Measurements from ENCODE around the gene FAM181B.

The FAM181B gene

GRCh38 chr11:82775736-82776346 is 42.2 kb upstream of the FAM181B start:
- H2AFZ ChIP-seq (ENCODE audit: low read length) = no peak overlapping the region
- no peak overlapping the region for H3K27ac ChIP-seq (replicated peaks; ENCODE audit: low read length)
- H2BK15ac ChIP-seq (ENCODE audit: low read length) = no peak overlapping the region
- no peak overlapping the region for H3K4me3 ChIP-seq (ENCODE audit: low read length in 2 of 2)
- no CpG with 5 or more reads among the region's 3 CpGs for WGBS, 2 donors (ENCODE audit: extremely low coverage in 2 of 2, insufficient read length in 2 of 2, insufficient replicate concordance in 1 of 2)
- H4K8ac ChIP-seq (ENCODE audit: low read depth, low read length) = no peak overlapping the region
- no peak overlapping the region for H4K91ac ChIP-seq (ENCODE audit: low read depth, low read length, poor library complexity)
- H3K23ac ChIP-seq (ENCODE audit: low read depth, low read length, poor library complexity) = no peak overlapping the region
- no peak for DNase-seq (ENCODE audit: low spot score)
- no peak overlapping the region for H3K4ac ChIP-seq (ENCODE audit: low read length)
- no peaks in the 10 kb centered on the region for H3K27me3 ChIP-seq (ENCODE audit: control insufficient read depth in 3 of 3, insufficient read depth in 3 of 3, low read depth in 1 of 3, low read length in 3 of 3)
- no peak overlapping the region for H3K4me2 ChIP-seq (ENCODE audit: insufficient read depth, low read length, poor library complexity, severe bottlenecking)
- no peak overlapping the region for H3K14ac ChIP-seq (ENCODE audit: low read length)
- no peak overlapping the region for H2BK120ac ChIP-seq (ENCODE audit: low read depth, low read length)
- H3K9me3 ChIP-seq (replicated peaks in 1 of 2; ENCODE audit: control insufficient read depth in 2 of 2, insufficient read depth in 1 of 2, low read depth in 1 of 2, low read length in 2 of 2) = no peaks in the 10 kb centered on the region
- H3K36me3 ChIP-seq (replicated peaks in 1 of 2; ENCODE audit: control insufficient read depth in 2 of 2, insufficient read depth in 2 of 2, low read length in 2 of 2) = no peaks in the 10 kb centered on the region
- no peak overlapping the region for H2BK12ac ChIP-seq (ENCODE audit: low read length)
- H2AK5ac ChIP-seq (ENCODE audit: low read depth, low read length) = no peak overlapping the region
- no peak overlapping the region for H3K18ac ChIP-seq (ENCODE audit: low read length)
- H3K9ac ChIP-seq (ENCODE audit: low read depth, low read length, poor library complexity) = no peak overlapping the region
- no peaks in the 10 kb centered on the region for H3K79me1 ChIP-seq (ENCODE audit: low read depth, low read length)
- no peak overlapping the region for H2BK5ac ChIP-seq (ENCODE audit: low read length)
- H3K4me1 ChIP-seq (ENCODE audit: control insufficient read depth in 2 of 2, insufficient read depth in 1 of 2, low read depth in 1 of 2, low read length in 2 of 2) = no peaks in the 10 kb centered on the region

GRCh38 chr11:82775218-82775617 is 41.6 kb upstream of the FAM181B start:
- H4K8ac ChIP-seq (ENCODE audit: low read depth, low read length) = no peak overlapping the region
- H3K4me3 ChIP-seq (ENCODE audit: low read length in 2 of 2) = no peak overlapping the region
- no peak overlapping the region for H2BK120ac ChIP-seq (ENCODE audit: low read depth, low read length)
- H3K4me2 ChIP-seq (ENCODE audit: insufficient read depth, low read length, poor library complexity, severe bottlenecking) = no peak overlapping the region
- no peaks in the 10 kb centered on the region for H3K36me3 ChIP-seq (replicated peaks in 1 of 2; ENCODE audit: control insufficient read depth in 2 of 2, insufficient read depth in 2 of 2, low read length in 2 of 2)
- H2BK12ac ChIP-seq (ENCODE audit: low read length) = no peak overlapping the region
- H2BK5ac ChIP-seq (ENCODE audit: low read length) = no peak overlapping the region
- no peak overlapping the region for H3K4ac ChIP-seq (ENCODE audit: low read length)
- no peak overlapping the region for H4K91ac ChIP-seq (ENCODE audit: low read depth, low read length, poor library complexity)
- H3K79me1 ChIP-seq (ENCODE audit: low read depth, low read length) = no peaks in the 10 kb centered on the region
- H3K23ac ChIP-seq (ENCODE audit: low read depth, low read length, poor library complexity) = no peak overlapping the region
- no peak overlapping the region for H2BK15ac ChIP-seq (ENCODE audit: low read length)
- H2AFZ ChIP-seq (ENCODE audit: low read length) = no peak overlapping the region
- no peaks in the 10 kb centered on the region for H3K4me1 ChIP-seq (ENCODE audit: control insufficient read depth in 2 of 2, insufficient read depth in 1 of 2, low read depth in 1 of 2, low read length in 2 of 2)
- no peak overlapping the region for H3K18ac ChIP-seq (ENCODE audit: low read length)
- H2AK5ac ChIP-seq (ENCODE audit: low read depth, low read length) = no peak overlapping the region
- WGBS, 2 donors (ENCODE audit: extremely low coverage in 2 of 2, insufficient read length in 2 of 2, insufficient replicate concordance in 1 of 2) = no CpG with 5 or more reads among the region's 1 CpG
- no peak overlapping the region for H3K27ac ChIP-seq (replicated peaks; ENCODE audit: low read length)
- no peak overlapping the region for H3K9ac ChIP-seq (ENCODE audit: low read depth, low read length, poor library complexity)
- no peaks in the 10 kb centered on the region for H3K9me3 ChIP-seq (replicated peaks in 1 of 2; ENCODE audit: control insufficient read depth in 2 of 2, insufficient read depth in 1 of 2, low read depth in 1 of 2, low read length in 2 of 2)
- no peak overlapping the region for H3K14ac ChIP-seq (ENCODE audit: low read length)
- DNase-seq (ENCODE audit: low spot score) = no peak
- no peaks in the 10 kb centered on the region for H3K27me3 ChIP-seq (ENCODE audit: control insufficient read depth in 3 of 3, insufficient read depth in 3 of 3, low read depth in 1 of 3, low read length in 3 of 3)

DNA sequence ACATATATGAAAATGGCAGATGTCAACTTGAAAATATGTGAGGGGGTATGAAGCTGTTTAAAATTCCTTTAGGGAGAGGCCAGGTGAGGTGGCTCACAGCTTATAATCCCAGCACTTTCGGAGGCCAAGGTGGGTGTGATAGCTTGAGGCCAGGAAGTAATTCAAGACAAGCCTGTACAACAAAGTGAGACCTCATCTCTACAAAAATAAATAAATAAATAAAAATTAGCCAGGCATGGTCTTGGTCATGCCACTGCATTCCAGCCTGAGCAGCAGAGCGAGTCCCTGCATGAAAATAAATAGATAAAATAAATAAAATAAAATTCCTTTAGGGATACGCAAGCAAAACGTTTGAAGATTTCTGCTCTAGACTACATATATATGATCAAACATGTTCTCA is 38.1 kb upstream of the FAM181B start:
- Histone ChIP-seq H3K14ac (ENCODE audit: low read length) (no peak overlapping the region), H3K23ac (ENCODE audit: low read depth, low read length, poor library complexity) (no peak overlapping the region), H2BK5ac (ENCODE audit: low read length) (no peak overlapping the region), H3K4me3 (ENCODE audit: low read length in 2 of 2) (no peak overlapping the region), H3K27ac (replicated peaks; ENCODE audit: low read length) (no peak overlapping the region), H3K18ac (ENCODE audit: low read length) (no peak overlapping the region), H4K91ac (ENCODE audit: low read depth, low read length, poor library complexity) (no peak overlapping the region), H3K4ac (ENCODE audit: low read length) (no peak overlapping the region), H2BK12ac (ENCODE audit: low read length) (no peak overlapping the region), H2BK15ac (ENCODE audit: low read length) (no peak overlapping the region), H3K4me2 (ENCODE audit: insufficient read depth, low read length, poor library complexity, severe bottlenecking) (no peak overlapping the region), H4K8ac (ENCODE audit: low read depth, low read length) (no peak overlapping the region), H3K27me3 (ENCODE audit: control insufficient read depth in 3 of 3, insufficient read depth in 3 of 3, low read depth in 1 of 3, low read length in 3 of 3) (no peaks in the 10 kb centered on the region), H2AFZ (ENCODE audit: low read length) (no peak overlapping the region), H3K4me1 (ENCODE audit: control insufficient read depth in 2 of 2, insufficient read depth in 1 of 2, low read depth in 1 of 2, low read length in 2 of 2) (no peaks in the 10 kb centered on the region), H2BK120ac (ENCODE audit: low read depth, low read length) (no peak overlapping the region), H2AK5ac (ENCODE audit: low read depth, low read length) (no peak overlapping the region), H3K9me3 (replicated peaks in 1 of 2; ENCODE audit: control insufficient read depth in 2 of 2, insufficient read depth in 1 of 2, low read depth in 1 of 2, low read length in 2 of 2) (no peaks in the 10 kb centered on the region), H3K9ac (ENCODE audit: low read depth, low read length, poor library complexity) (no peak overlapping the region), H3K79me1 (ENCODE audit: low read depth, low read length) (no peaks in the 10 kb centered on the region), H3K36me3 (replicated peaks in 1 of 2; ENCODE audit: control insufficient read depth in 2 of 2, insufficient read depth in 2 of 2, low read length in 2 of 2) (no peaks in the 10 kb centered on the region)
- DNase-seq (ENCODE audit: low spot score) = no peak
- WGBS, 2 donors (ENCODE audit: extremely low coverage in 2 of 2, insufficient read length in 2 of 2, insufficient replicate concordance in 1 of 2) = no CpG with 5 or more reads among the region's 4 CpGs

- H2AFZ ChIP-seq (ENCODE audit: low read length) = no peak overlapping the region
- no peak overlapping the region for H2BK5ac ChIP-seq (ENCODE audit: low read length)
- H3K4me3 ChIP-seq (ENCODE audit: low read length in 2 of 2) = no peak overlapping the region
- no peak overlapping the region for H3K9ac ChIP-seq (ENCODE audit: low read depth, low read length, poor library complexity)
- no peak overlapping the region for H3K27ac ChIP-seq (replicated peaks; ENCODE audit: low read length)
- no peaks in the 10 kb centered on the region for H3K9me3 ChIP-seq (replicated peaks in 1 of 2; ENCODE audit: control insufficient read depth in 2 of 2, insufficient read depth in 1 of 2, low read depth in 1 of 2, low read length in 2 of 2)
- H2BK120ac ChIP-seq (ENCODE audit: low read depth, low read length) = no peak overlapping the region
- no peak for DNase-seq (ENCODE audit: low spot score)
- H3K4me1 ChIP-seq (ENCODE audit: control insufficient read depth in 2 of 2, insufficient read depth in 1 of 2, low read depth in 1 of 2, low read length in 2 of 2) = no peaks in the 10 kb centered on the region
- no CpG with 5 or more reads among the region's 1 CpG for WGBS, 2 donors (ENCODE audit: extremely low coverage in 2 of 2, insufficient read length in 2 of 2, insufficient replicate concordance in 1 of 2)
- H3K4ac ChIP-seq (ENCODE audit: low read length) = no peak overlapping the region
- no peaks in the 10 kb centered on the region for H3K27me3 ChIP-seq (ENCODE audit: control insufficient read depth in 3 of 3, insufficient read depth in 3 of 3, low read depth in 1 of 3, low read length in 3 of 3)
- no peak overlapping the region for H3K14ac ChIP-seq (ENCODE audit: low read length)
- H3K4me2 ChIP-seq (ENCODE audit: insufficient read depth, low read length, poor library complexity, severe bottlenecking) = no peak overlapping the region
- H3K36me3 ChIP-seq (replicated peaks in 1 of 2; ENCODE audit: control insufficient read depth in 2 of 2, insufficient read depth in 2 of 2, low read length in 2 of 2) = no peaks in the 10 kb centered on the region
- no peak overlapping the region for H4K8ac ChIP-seq (ENCODE audit: low read depth, low read length)
- H4K91ac ChIP-seq (ENCODE audit: low read depth, low read length, poor library complexity) = no peak overlapping the region
- H2BK12ac ChIP-seq (ENCODE audit: low read length) = no peak overlapping the region
- H3K18ac ChIP-seq (ENCODE audit: low read length) = no peak overlapping the region
- no peaks in the 10 kb centered on the region for H3K79me1 ChIP-seq (ENCODE audit: low read depth, low read length)
- H2AK5ac ChIP-seq (ENCODE audit: low read depth, low read length) = no peak overlapping the region
- H2BK15ac ChIP-seq (ENCODE audit: low read length) = no peak overlapping the region
- H3K23ac ChIP-seq (ENCODE audit: low read depth, low read length, poor library complexity) = no peak overlapping the region
Observed at GRCh38 chr11:82767123-82767522, 33.5 kb upstream of the FAM181B start.
